ENCODE data around the gene MAP3K4. TPM values are rescaled to one million over a fixed set of nuclear protein-coding genes. Genes with fewer than 3 reads are reported as not detected.

Gene MAP3K4
- total RNA-seq, 1 experiment from 2014 or later, result 54.3 TPM

GRCh38 chr6:161134550-161135298, 143.2 kb downstream of the MAP3K4 start:
- H4K20me1 ChIP-seq (ENCODE audit: control insufficient read depth, insufficient read depth, insufficient read length), result no peaks in the 10 kb centered on the region
- no peak overlapping the region for H3K18ac ChIP-seq (ENCODE audit: insufficient read length, low read depth, low read length)
- no peak overlapping the region for H3K9ac ChIP-seq (ENCODE audit: extremely low read depth, insufficient read length, low read length)
- H3K27ac ChIP-seq (ENCODE audit: insufficient read length, low read depth, low read length), result no peak overlapping the region
- H3T11ph ChIP-seq (ENCODE audit: low read length), result no peak overlapping the region
- H3K14ac ChIP-seq (ENCODE audit: insufficient read depth, low read length), result no peak overlapping the region
- H3K79me2 ChIP-seq (ENCODE audit: insufficient read depth, low read length), result no peaks in the 10 kb centered on the region
- no peak overlapping the region for H3K56ac ChIP-seq (ENCODE audit: insufficient read length, low read depth, low read length)
- H2AK5ac ChIP-seq (ENCODE audit: insufficient read length, low read length), result no peak overlapping the region
- no peak overlapping the region for H2BK120ac ChIP-seq (ENCODE audit: low read depth, low read length, poor library complexity, severe bottlenecking)
- H3K79me1 ChIP-seq (ENCODE audit: insufficient read depth, low read depth, low read length, poor library complexity, severe bottlenecking), result no peaks in the 10 kb centered on the region
- H4K5ac ChIP-seq (ENCODE audit: insufficient read length, low read depth, low read length), result no peak overlapping the region
- no peak overlapping the region for H2BK12ac ChIP-seq (ENCODE audit: insufficient read length, low read depth, low read length)
- Mint-ChIP-seq H3K4me1 (peaks cover 0 to 10% of the 10 kb centered on the region in 2 experiments; a peak in 2 of 4 replicates), H3K36me3 (ENCODE audit: insufficient read depth in 1 of 3, low read depth in 3 of 3) (peaks cover 29 to 75% (median 65%) of the 10 kb centered on the region in 3 experiments), H3K27ac (no peak overlapping the region), H3K4me3 (no peak overlapping the region), H3K9me3 (peaks cover 4 to 8% of the 10 kb centered on the region in 2 experiments; a peak in 3 of 5 replicates), H3K27me3 (ENCODE audit: low read depth) (no peaks in the 10 kb centered on the region; the same call in none of the 2 replicates)
- H3K23ac ChIP-seq (ENCODE audit: insufficient read length, low read depth, low read length), result no peak overlapping the region
- H4K8ac ChIP-seq (replicated peaks; ENCODE audit: insufficient read length, low read depth, low read length), result no peak overlapping the region
- no peak overlapping the region for H4K91ac ChIP-seq (ENCODE audit: insufficient read length, low read depth, low read length)
- no peak overlapping the region for H3K4ac ChIP-seq (ENCODE audit: low read depth, low read length)
- H3K4me1 ChIP-seq (ENCODE audit: insufficient read depth, low read length), result no peaks in the 10 kb centered on the region
- H2BK15ac ChIP-seq (ENCODE audit: low read depth, low read length), result no peak overlapping the region
- no CpG with 5 or more reads among the region's 17 CpGs for WGBS (ENCODE audit: extremely low coverage, insufficient read length, low lambda C conversion rate)
- H3K23me2 ChIP-seq (ENCODE audit: insufficient read length, low read depth, low read length, poor library complexity, severe bottlenecking), result no peaks in the 10 kb centered on the region
- no peak overlapping the region for H2BK20ac ChIP-seq (ENCODE audit: low read depth, low read length, poor library complexity, severe bottlenecking)
- DNase-seq, result no peak
- no peaks in the 10 kb centered on the region for H3K27me3 ChIP-seq (ENCODE audit: insufficient read depth, low read length)
- no peak for TF ChIP-seq CTCF (conservative IDR thresholded peaks at IDR 0.05)
- no peak overlapping the region for H2BK5ac ChIP-seq (ENCODE audit: insufficient read length, low read length)
- no peak overlapping the region for H3K4me2 ChIP-seq (ENCODE audit: insufficient read depth, insufficient read length, low read length)
- no peaks in the 10 kb centered on the region for H3K9me3 ChIP-seq (ENCODE audit: control insufficient read depth, low read depth, low read length)
- H2AFZ ChIP-seq (ENCODE audit: low read length), result no peak overlapping the region
